H9 (cell line): ENCODE measurements around the gene SLC30A3. TPM values are rescaled to one million over a fixed set of nuclear protein-coding genes. Genes with fewer than 3 reads are reported as not detected.

Experiments
- DNase-seq: peaks from one replicate; pipeline ENCODE4 v3.0.0-alpha.2; 2017
- H2AFZ ChIP-seq: one replicate; pipeline ENCODE4 v1.6.1; 2013; ENCODE audit warnings: mild to moderate bottlenecking, low read length, control low read depth, moderate library complexity
- H2AK5ac ChIP-seq: 2 replicates; pipeline ENCODE4 v1.6.1; 2013; ENCODE audit warnings: low read length, control low read depth, mixed read lengths; ENCODE audit not compliant: insufficient read length
- H2BK120ac ChIP-seq: one replicate; pipeline ENCODE4 v1.6.1; 2013; ENCODE audit warnings: low read depth, mild to moderate bottlenecking, low read length, control low read depth, inconsistent platforms; ENCODE audit not compliant: poor library complexity, severe bottlenecking
- H2BK12ac ChIP-seq: 2 replicates; pipeline ENCODE4 v1.6.1; 2013; ENCODE audit warnings: low read length, control low read depth, mixed read lengths, low read depth; ENCODE audit not compliant: insufficient read length
- H2BK15ac ChIP-seq: 2 replicates; pipeline ENCODE4 v1.6.1; 2013; ENCODE audit warnings: low read depth, low read length, control low read depth
- H2BK20ac ChIP-seq: one replicate; pipeline ENCODE4 v1.6.1; 2013; ENCODE audit warnings: low read depth, mild to moderate bottlenecking, low read length, control low read depth, inconsistent platforms; ENCODE audit not compliant: poor library complexity, severe bottlenecking
- H2BK5ac ChIP-seq: 2 replicates; pipeline ENCODE4 v1.6.1; 2013; ENCODE audit warnings: low read length, control low read depth, mixed read lengths; ENCODE audit not compliant: insufficient read length
- H3K14ac ChIP-seq: 2 replicates; pipeline ENCODE4 v1.6.1; 2013; ENCODE audit warnings: low read length, control low read depth; ENCODE audit not compliant: insufficient read depth
- H3K18ac ChIP-seq: 2 replicates; pipeline ENCODE4 v1.6.1; 2013; ENCODE audit warnings: low read depth, mild to moderate bottlenecking, mixed read lengths, low read length, control low read depth; ENCODE audit not compliant: insufficient read length
- H3K23ac ChIP-seq: 2 replicates; pipeline ENCODE4 v1.6.1; 2013; ENCODE audit warnings: low read length, control low read depth, mixed read lengths, low read depth; ENCODE audit not compliant: insufficient read length
- H3K23me2 ChIP-seq: 2 replicates; pipeline ENCODE4 v1.6.1; 2013; ENCODE audit warnings: low read depth, mild to moderate bottlenecking, mixed read lengths, low read length, control low read depth; ENCODE audit not compliant: insufficient read length, poor library complexity, severe bottlenecking
- H3K27ac ChIP-seq: 2 replicates; pipeline ENCODE4 v1.5.1; 2013; ENCODE audit warnings: low read length, control low read depth, mixed read lengths, low read depth; ENCODE audit not compliant: insufficient read length
- H3K27me3 ChIP-seq: 2 replicates; pipeline ENCODE4 v1.6.1; 2013; ENCODE audit warnings: low read length, control low read depth, inconsistent platforms; ENCODE audit not compliant: insufficient read depth
- H3K4ac ChIP-seq: 2 replicates; pipeline ENCODE4 v1.6.1; 2013; ENCODE audit warnings: low read depth, mild to moderate bottlenecking, control low read depth, inconsistent platforms, low read length, moderate library complexity
- H3K4me1 ChIP-seq: 2 replicates; pipeline ENCODE4 v1.6.1; 2013; ENCODE audit warnings: low read length, control low read depth, inconsistent platforms; ENCODE audit not compliant: insufficient read depth
- H3K4me2 ChIP-seq: 2 replicates; pipeline ENCODE4 v1.6.1; 2013; ENCODE audit warnings: low read length, control low read depth, mixed read lengths; ENCODE audit not compliant: insufficient read length, insufficient read depth
- H3K56ac ChIP-seq: 2 replicates; pipeline ENCODE4 v1.6.1; 2013; ENCODE audit warnings: low read depth, mild to moderate bottlenecking, mixed read lengths, low read length, control low read depth; ENCODE audit not compliant: insufficient read length
- H3K79me1 ChIP-seq: 2 replicates; pipeline ENCODE4 v1.6.1; 2013; ENCODE audit warnings: low read depth, mild to moderate bottlenecking, moderate library complexity, low read length, control low read depth, inconsistent platforms; ENCODE audit not compliant: insufficient read depth, poor library complexity, severe bottlenecking
- H3K79me2 ChIP-seq: 2 replicates; pipeline ENCODE4 v1.6.1; 2013; ENCODE audit warnings: low read length, control low read depth, inconsistent platforms; ENCODE audit not compliant: insufficient read depth
- H3K9ac ChIP-seq: 2 replicates; pipeline ENCODE4 v1.6.1; 2013; ENCODE audit warnings: low read length, control low read depth, mixed read lengths; ENCODE audit not compliant: insufficient read length; ENCODE audit errors: extremely low read depth
- H3K9me3 ChIP-seq: one replicate; pipeline ENCODE4 v1.6.1; 2013; ENCODE audit warnings: low read depth, low read length, inconsistent platforms; ENCODE audit not compliant: control insufficient read depth
- H3T11ph ChIP-seq: one replicate; pipeline ENCODE4 v1.6.1; 2013; ENCODE audit warnings: mild to moderate bottlenecking, low read length, control low read depth, inconsistent platforms
- H4K20me1 ChIP-seq: one replicate; pipeline ENCODE4 v1.6.1; 2013; ENCODE audit not compliant: control insufficient read depth, insufficient read length, insufficient read depth
- H4K5ac ChIP-seq: 2 replicates; pipeline ENCODE4 v1.6.1; 2013; ENCODE audit warnings: low read depth, mild to moderate bottlenecking, mixed read lengths, low read length, control low read depth; ENCODE audit not compliant: insufficient read length
- H4K8ac ChIP-seq: replicated peaks from 2 replicates; pipeline ENCODE4 v1.6.1; 2013; ENCODE audit warnings: low read length, control low read depth, mixed read lengths, low read depth; ENCODE audit not compliant: insufficient read length
- H4K91ac ChIP-seq: 2 replicates; pipeline ENCODE4 v1.6.1; 2013; ENCODE audit warnings: low read depth, mild to moderate bottlenecking, moderate library complexity, mixed read lengths, low read length, control low read depth; ENCODE audit not compliant: insufficient read length
- H3K27ac Mint-ChIP-seq, 3 experiments: 2 replicates in 2 of 3; 3 replicates in 1 of 3; pipeline ENCODE4 v1.8.0; 2020 to 2021; ENCODE audit warnings: mixed read lengths in 3 of 3, mild to moderate bottlenecking in 1 of 3, moderate library complexity in 1 of 3
- H3K27me3 Mint-ChIP-seq: 2 replicates; pipeline ENCODE4 v1.8.0; 2021; ENCODE audit warnings: low read depth, mild to moderate bottlenecking, moderate library complexity, mixed read lengths
- H3K36me3 Mint-ChIP-seq, 3 experiments: 2 replicates in 2 of 3; 3 replicates in 1 of 3; pipeline ENCODE4 v1.8.0; 2020 to 2021; ENCODE audit warnings: low read depth in 3 of 3, mixed read lengths in 3 of 3; ENCODE audit not compliant: insufficient read depth in 1 of 3
- H3K4me1 Mint-ChIP-seq, 2 experiments: 2 replicates each; pipeline ENCODE4 v1.8.0; 2020; ENCODE audit warnings: mixed read lengths in 2 of 2
- H3K4me3 Mint-ChIP-seq, 2 experiments: 2 replicates in 1 of 2; 3 replicates in 1 of 2; pipeline ENCODE4 v1.8.0; 2020 to 2021; ENCODE audit warnings: mild to moderate bottlenecking in 2 of 2, mixed read lengths in 2 of 2, moderate library complexity in 1 of 2
- H3K9me3 Mint-ChIP-seq, 2 experiments: 2 replicates in 1 of 2; 3 replicates in 1 of 2; pipeline ENCODE4 v1.8.0; 2020; ENCODE audit warnings: mild to moderate bottlenecking in 2 of 2, mixed read lengths in 2 of 2, moderate library complexity in 1 of 2
- CTCF ChIP-seq: fragments of 200-600 bp; sonication (generic); conservative IDR thresholded peaks from 3 replicates; pipeline ENCODE4 v1.8.0; 2021; ENCODE audit warnings: antibody characterized with exemption, mild to moderate bottlenecking
- WGBS: extraction: QIAGEN DNeasy Blood & Tissue Kit; methylation state at CpG from one replicate; pipeline ENCODE4 v1.1.7; 2013; ENCODE audit warnings: missing lambda C conversion rate, low lambda C conversion rate, mixed read lengths; ENCODE audit not compliant: insufficient read length; ENCODE audit errors: extremely low coverage; 5-methylcytosine and 5-hydroxymethylcytosine counted together
- total RNA-seq: library from RNA; stranded (reverse); gene quantifications from 2 replicates; pipeline ENCODE4 v1.2.1, GENCODE V29; 2021

SLC30A3 gene
- total RNA-seq, 1 experiment from 2014 or later = 2.5 TPM

- Histone ChIP-seq H3K23ac (no peak overlapping the region), H4K20me1 (peaks cover 2% of the 10 kb centered on the region), H2BK15ac (no peak overlapping the region), H4K5ac (no peak overlapping the region), H2BK5ac (no peak overlapping the region), H3K23me2 (no peaks in the 10 kb centered on the region), H3K79me1 (no peaks in the 10 kb centered on the region), H3K27me3 (no peaks in the 10 kb centered on the region), H3K4ac (no peak overlapping the region), H3K79me2 (no peaks in the 10 kb centered on the region), H3K4me2 (no peak overlapping the region), H2AFZ (no peak overlapping the region), H2BK120ac (no peak overlapping the region), H4K91ac (no peak overlapping the region), H3T11ph (no peak overlapping the region), H3K9me3 (no peaks in the 10 kb centered on the region), H3K9ac (no peak overlapping the region), H3K4me1 (no peaks in the 10 kb centered on the region), H3K18ac (no peak overlapping the region), H2BK12ac (no peak overlapping the region), H4K8ac (no peak overlapping the region), H3K56ac (no peak overlapping the region), H2BK20ac (no peak overlapping the region), H3K14ac (no peak overlapping the region), H2AK5ac (no peak overlapping the region), H3K27ac (no peak overlapping the region)
- H3K27ac Mint-ChIP-seq = no peak overlapping the region
- peaks cover 67 to 95% (median 89%) of the 10 kb centered on the region in 3 experiments for H3K36me3 Mint-ChIP-seq
- WGBS = no CpG with 5 or more reads among the region's 14 CpGs
- H3K27me3 Mint-ChIP-seq = no peaks in the 10 kb centered on the region
- H3K4me3 Mint-ChIP-seq = peak overlapping the region in 1 of 2 experiments; percentile 23; a peak in 1 of 5 replicates
- H3K9me3 Mint-ChIP-seq = no peaks in the 10 kb centered on the region
- no peak for DNase-seq
- TF ChIP-seq CTCF = no peak
- no peaks in the 10 kb centered on the region for H3K4me1 Mint-ChIP-seq
Observed at GRCh38 chr2:27233341-27233740, 29.5 kb downstream of the SLC30A3 start.
